ENCODE data around the gene ARNT2.

DNA sequence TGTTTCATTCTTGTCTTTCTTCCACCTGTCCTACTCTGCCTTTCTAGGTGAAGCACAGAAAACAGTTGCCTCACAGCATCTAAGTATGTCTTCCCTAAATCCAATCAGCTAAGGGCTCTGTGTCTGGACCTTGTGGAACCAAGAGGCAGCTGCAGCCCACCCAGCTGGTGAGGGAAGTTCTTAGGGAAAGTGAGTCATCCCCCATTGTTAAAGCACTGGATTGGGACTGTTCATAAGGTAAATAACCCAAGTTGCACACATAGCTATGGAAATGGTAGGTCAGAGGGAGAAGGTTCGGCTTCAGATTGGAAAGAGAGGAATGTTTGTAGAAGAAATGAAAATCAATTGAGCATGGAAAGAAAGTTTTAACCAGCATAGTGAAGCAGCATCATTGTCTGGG is 18.0 kb upstream of the ARNT2 start:
- TF ChIP-seq ZNF274 (IDR thresholded peaks at IDR 0.05; ENCODE audit: low read depth, low read length) (no peak), YY1 (IDR thresholded peaks at IDR 0.05; ENCODE audit: insufficient read depth, insufficient read length) (no peak), SUZ12 (IDR thresholded peaks at IDR 0.05; ENCODE audit: extremely low read depth, insufficient read depth, insufficient read length) (no peak)

All from NT2/D1 (cell line).